ENCODE results near the gene LAMP5.

Gene LAMP5

DNA sequence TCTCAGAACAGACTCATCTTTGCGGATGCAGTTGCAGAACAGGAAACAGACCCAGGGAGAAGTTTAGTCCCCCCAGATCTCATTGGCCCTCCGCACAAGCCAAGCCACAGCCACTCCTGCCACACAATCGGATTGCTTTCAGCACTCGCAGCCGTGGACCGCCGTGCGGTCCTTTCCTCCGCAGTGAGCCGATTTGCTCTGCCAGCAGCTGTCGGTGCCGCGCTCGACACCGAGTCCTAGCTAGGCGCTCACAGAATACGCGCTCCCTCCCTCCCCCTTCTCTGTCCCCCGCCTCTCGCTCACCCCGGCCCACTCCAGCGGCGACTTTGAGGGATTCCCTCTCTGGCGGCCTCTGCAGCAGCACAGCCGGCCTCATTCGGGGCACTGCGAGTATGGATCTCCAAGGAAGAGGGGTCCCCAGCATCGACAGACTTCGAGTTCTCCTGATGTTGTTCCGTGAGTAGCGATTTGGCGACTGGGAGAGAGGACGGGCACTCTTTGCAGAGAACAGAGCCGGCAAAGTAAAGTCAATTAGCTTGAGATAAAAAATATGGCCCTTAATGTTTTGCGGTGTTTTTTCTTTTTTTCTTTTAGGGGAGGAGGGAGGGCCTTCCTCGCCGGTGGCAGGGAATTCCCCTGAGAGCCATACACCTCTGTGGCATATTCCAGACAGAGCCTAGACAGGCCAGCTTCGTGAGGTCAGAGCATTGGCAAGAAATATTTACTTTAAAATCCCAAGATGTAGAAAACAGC, at the start of gene LAMP5:
TSS of gene LAMP5 (plus strand) at position 130 of the 753 bp plus-strand sequence. CDS start at position 393, 263 bp downstream.
- no peak for DNase-seq (ENCODE audit: low read depth)

DNA sequence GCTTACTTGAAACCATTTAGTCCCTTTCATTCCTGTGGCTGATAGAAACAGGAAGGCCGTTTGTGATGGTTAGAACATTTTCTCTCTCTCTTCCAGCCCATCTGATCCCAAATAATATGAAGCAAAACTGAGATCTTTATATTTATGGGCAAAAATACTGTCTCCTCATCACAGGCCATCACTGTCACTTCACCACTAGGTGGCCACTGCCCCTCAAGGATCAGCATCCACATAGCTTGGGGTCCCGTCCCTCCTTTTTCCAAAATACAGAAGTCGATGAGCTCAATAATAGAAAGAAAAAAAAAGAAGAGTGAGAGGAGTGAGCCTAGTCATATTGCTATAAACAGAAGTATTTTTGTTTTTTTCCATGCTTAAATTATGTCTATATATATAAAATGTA, 46.4 kb upstream of the LAMP5 start:
- DNase-seq (ENCODE audit: low read depth) = no peak

- DNase-seq (ENCODE audit: low read depth) = no peak
These were observed 39.5 kb upstream of the LAMP5 start for GRCh38 chr20:9474835-9475415.

DNA sequence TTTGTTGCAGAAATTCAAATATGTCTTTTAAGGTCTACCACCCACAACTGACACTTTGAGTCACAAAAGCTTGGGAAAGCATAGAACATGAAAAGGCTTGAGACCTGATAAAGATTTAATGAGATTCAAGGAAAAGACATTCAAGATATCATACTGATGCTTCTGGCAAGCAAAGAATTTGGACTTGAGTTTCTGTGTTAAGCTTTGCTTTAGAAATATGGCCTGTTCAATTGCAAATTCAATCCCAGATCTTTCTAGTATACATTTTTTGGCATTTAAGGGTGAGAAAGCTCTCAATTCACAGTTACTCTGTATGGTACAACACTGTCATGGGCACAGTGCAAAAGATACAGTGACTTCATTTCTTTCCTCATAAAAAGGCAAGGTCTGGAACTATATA, 38.9 kb upstream of the LAMP5 start:
- DNase-seq (ENCODE audit: low read depth) = no peak

DNA sequence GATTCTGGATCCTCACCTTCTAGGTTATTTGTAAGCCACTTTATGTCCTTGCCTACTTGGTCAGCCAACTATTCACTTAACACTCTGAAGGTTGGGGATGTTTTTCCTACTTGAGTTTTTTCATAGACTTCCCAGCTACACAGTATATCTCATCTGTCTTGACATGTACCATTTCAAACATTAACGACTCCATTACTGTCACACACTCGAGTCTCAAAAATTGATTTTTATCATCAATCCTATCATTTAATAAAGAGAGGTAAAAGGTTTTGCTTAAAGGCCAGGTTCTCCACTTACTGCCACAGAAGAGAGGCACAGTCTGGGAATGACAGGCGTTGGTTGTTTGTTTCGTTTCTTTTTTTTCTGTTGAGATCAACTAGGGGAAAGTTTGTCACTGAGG, 38.2 kb upstream of the LAMP5 start:
- no peak for DNase-seq (ENCODE audit: low read depth)

GRCh38 chr20:9476637-9477036, 37.8 kb upstream of the LAMP5 start:
- DNase-seq (ENCODE audit: low read depth) = no peak

DNA sequence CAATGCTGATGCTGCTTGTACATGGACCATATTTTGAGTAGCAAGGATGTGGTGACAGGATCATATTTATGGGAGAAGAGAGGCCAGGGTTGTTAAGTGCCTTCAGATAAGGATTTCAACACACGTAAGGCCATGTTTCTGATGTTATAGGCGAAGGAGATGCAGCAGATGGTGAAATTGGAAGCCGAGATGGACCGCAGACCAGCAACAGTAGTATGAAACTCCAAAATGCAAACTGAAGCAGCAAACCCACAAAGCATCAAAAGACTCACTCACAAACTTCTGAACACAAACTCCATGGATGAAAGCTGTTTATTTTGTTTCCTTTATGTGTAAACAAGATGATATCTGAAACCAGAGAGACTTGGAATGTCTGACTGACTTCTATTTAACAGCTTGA, 35.6 kb upstream of the LAMP5 start:
- DNase-seq (ENCODE audit: low read depth) = no peak

GRCh38 chr20:9480066-9480465, 34.3 kb upstream of the LAMP5 start:
- DNase-seq (ENCODE audit: low read depth) = no peak

- no peak for DNase-seq (ENCODE audit: low read depth)
These were observed 32.2 kb upstream of the LAMP5 start for GRCh38 chr20:9482180-9482579.

- DNase-seq (ENCODE audit: low read depth) = no peak
These were observed 31.3 kb upstream of the LAMP5 start for GRCh38 chr20:9483131-9483530.

DNA sequence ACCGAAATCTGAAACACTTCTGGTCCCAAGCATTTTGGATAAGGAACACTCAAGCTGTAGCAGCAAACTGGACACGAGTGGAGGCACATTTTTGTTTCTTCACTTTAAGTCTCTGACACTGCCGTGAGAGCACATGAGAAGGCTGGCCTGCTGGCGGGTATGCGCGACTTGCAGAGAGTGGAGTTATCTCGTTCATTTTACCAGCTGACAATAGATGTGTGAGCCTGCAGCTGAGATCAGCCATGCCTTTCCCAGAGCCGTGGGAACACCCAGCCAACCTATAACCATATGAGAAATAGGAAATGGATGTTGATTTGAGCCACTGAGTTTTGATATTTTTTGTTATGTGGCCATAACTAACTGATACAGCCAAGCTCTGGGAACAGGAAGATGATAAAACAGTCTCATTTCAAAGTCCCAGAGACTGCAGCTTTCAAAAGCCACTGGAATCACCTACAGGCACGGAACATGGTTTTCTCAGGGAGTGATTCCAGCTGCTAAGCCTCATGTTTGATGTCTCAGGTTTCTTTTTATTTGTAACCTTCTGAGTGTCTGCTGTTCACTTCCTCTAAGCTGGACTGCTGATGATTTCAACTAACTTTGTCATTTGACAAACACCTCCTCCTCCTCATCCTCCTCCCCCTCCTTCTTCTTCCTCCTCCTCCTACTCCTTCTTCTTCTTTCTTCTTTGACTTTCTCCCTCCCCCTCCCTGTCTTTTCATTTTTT, 28.6 kb upstream of the LAMP5 start:
- no peak for DNase-seq (ENCODE audit: low read depth)

DNA sequence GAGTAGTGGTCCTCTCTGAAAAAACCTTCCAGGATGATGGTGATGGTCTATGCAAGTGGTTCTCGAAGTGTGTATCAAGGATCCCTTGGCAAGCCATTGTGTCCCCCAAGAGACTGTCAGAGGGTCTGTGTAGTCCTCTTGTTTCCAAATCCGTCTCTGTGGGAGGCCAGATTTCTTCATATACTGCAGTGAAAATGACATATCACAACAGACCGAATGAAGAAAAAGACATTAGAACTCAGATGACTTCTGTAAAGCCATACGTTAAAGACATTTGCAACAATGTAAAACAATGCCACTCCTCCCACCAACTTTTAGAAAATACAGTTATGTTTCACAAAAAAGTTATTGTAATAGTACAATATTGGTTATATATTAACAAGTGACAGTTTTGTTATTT, 27.2 kb upstream of the LAMP5 start:
- DNase-seq (ENCODE audit: low read depth) = no peak

- DNase-seq (ENCODE audit: low read depth) = no peak
These were observed 26.3 kb upstream of the LAMP5 start for GRCh38 chr20:9488063-9488462.

DNA sequence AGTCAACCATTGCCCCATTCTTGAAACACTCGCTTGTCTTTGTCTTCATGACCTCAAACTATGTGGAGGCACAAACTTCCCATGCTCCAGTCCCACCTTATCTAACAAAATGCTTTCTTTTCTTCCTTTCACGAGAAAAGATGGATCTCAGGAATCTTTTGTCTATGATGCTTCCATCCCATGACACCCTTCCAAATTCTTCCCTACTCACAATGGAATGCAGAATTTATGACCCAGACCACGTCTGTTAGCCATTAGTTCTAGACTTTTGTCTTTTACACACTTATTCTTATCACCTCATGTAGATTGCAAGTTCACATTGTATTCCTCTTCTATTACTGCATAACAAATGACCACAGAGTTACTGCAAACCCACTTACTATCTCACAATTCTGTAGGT, 24.2 kb upstream of the LAMP5 start:
- no peak for DNase-seq (ENCODE audit: low read depth)

GRCh38 chr20:9490631-9491030, 23.8 kb upstream of the LAMP5 start:
- no peak for DNase-seq (ENCODE audit: low read depth)

DNA sequence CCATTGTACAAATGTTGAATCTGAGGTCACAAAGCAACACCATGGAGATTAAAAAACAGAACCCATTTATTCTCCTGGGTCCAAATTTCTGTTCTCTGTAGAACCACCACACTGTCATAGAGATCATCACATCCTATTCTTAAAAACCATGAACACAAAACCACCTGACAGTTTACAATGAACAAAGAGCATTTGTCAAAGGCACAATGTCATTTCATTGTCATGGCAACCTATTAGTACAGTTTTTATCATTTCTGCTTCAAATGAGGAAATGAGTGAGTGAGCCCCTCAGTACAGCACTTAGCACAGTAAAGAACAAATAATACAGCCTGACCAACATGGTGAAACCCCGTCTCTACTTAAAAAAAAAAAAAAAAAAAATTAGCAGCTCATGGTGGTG, 23.1 kb upstream of the LAMP5 start:
- no peak for DNase-seq (ENCODE audit: low read depth)

DNA sequence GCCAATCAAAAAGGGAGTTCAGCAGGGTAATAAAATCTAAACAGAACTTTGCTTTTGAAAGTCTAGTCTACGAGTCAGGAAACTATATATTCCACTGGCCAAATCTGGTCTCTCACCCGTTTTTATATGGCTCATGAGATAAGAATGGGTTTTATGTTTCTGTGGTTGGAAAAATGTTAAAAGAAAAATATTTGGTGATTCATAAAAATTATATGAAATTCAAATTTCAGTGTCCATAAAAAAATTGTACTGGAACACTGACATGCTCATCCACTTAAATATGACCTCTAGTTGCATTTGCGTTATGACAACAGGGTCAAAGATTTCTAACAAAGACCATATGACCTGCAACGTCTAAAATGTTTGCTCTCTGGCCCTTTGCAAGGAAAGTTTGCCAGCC, 22.3 kb upstream of the LAMP5 start:
- DNase-seq (ENCODE audit: low read depth) = peak; percentile 2

- DNase-seq (ENCODE audit: low read depth) = no peak
These were observed 20.6 kb upstream of the LAMP5 start for GRCh38 chr20:9493803-9494202.

- no peak for DNase-seq (ENCODE audit: low read depth)
These were observed 18.7 kb upstream of the LAMP5 start for GRCh38 chr20:9495701-9496100.

DNA sequence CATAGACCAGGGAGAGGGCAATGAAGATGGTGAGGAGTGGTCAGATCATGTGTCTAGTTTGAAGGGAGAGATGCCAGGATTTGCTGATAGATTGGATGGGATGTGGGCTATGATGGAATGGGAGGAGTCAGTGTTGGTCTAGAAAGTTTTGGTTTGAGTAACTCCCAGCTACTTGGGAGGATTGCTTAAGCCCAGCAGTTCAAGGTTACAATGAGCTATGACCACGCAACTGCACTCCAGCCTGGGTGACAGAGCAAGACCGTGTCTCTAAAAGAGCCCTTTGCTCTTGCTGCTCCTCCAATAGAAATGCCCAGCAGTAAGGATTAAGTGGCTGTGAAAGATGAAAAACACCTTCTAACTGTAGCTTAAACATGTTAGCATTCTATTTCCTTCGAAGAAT, 18.2 kb upstream of the LAMP5 start:
- no peak for DNase-seq (ENCODE audit: low read depth)

DNA sequence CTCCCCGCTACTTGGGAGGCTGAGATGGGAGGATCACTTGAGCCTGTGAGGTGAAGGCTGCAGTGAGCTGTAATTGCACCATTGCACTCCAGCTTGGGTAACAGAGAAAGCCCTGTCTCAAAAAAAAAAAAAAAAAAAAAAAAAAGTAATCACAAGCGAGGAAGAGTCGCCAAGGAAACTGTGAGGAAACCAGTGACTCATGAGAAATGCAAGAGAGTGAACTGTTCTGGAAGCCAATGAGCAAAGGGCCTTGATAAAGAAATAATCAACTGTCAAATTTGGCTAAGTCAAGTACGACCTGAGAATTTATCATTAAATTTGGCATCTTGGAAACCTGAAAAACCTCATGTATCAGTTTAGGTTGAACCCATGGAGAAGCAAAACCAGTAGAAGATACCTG, 16.1 kb upstream of the LAMP5 start:
- no peak for DNase-seq (ENCODE audit: low read depth)

- no peak for DNase-seq (ENCODE audit: low read depth)
These were observed 15.1 kb upstream of the LAMP5 start for GRCh38 chr20:9499126-9499899.

DNA sequence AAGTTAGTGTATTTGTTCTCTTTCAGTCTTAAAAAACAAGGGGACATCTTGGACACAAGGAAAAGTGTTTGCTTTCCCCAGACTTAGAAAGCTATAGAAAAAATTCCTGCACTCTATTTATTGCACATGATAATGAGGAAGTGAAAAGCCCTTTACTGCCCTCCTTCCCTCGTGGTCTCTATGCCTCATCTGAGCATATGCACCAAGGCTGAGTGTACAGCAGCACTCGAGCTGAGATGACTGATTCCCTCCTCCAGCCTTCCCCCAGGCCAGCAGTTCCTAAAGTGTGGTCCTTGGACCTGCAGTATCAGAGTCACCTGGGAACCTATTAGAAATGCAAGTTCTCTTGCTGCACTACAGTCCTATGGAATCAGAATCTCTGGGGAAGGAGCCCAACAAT, 14.3 kb upstream of the LAMP5 start:
- no peak for DNase-seq (ENCODE audit: low read depth)
